ENCODE data around the gene CCDC138.

The CCDC138 gene

GRCh38 chr2:108825736-108826135, 39.2 kb downstream of the CCDC138 start:
- no peak for DNase-seq

- DNase-seq: no peak
Observed at GRCh38 chr2:108829578-108830310, 43.2 kb downstream of the CCDC138 start.

GRCh38 chr2:108833219-108833618, 46.6 kb downstream of the CCDC138 start:
- no peak for DNase-seq

- DNase-seq: no peak
Observed at GRCh38 chr2:108834620-108835019, 48.0 kb downstream of the CCDC138 start.

- DNase-seq: no peak
Observed at GRCh38 chr2:108835040-108835439, 48.5 kb downstream of the CCDC138 start.

GRCh38 chr2:108837198-108837597, 50.6 kb downstream of the CCDC138 start:
- no peak for DNase-seq

- DNase-seq: no peak
Observed at GRCh38 chr2:108841506-108841905, 54.9 kb downstream of the CCDC138 start.

GRCh38 chr2:108845923-108846322, 59.4 kb downstream of the CCDC138 start:
- DNase-seq: no peak

- no peak for DNase-seq
Observed at GRCh38 chr2:108847000-108847399, 60.4 kb downstream of the CCDC138 start.

- DNase-seq: no peak
Observed at GRCh38 chr2:108852375-108852774, 65.8 kb downstream of the CCDC138 start.

- DNase-seq: no peak
Observed at GRCh38 chr2:108853421-108853820, 66.8 kb downstream of the CCDC138 start.

GRCh38 chr2:108854484-108854883, 67.9 kb downstream of the CCDC138 start:
- DNase-seq: no peak

GRCh38 chr2:108855194-108855593, 68.6 kb downstream of the CCDC138 start:
- DNase-seq: no peak

GRCh38 chr2:108858894-108859293, 72.3 kb downstream of the CCDC138 start:
- no peak for DNase-seq

GRCh38 chr2:108866041-108866440, 79.5 kb downstream of the CCDC138 start:
- DNase-seq: no peak

- no peak for DNase-seq
Observed at GRCh38 chr2:108868911-108869310, 82.3 kb downstream of the CCDC138 start.

GRCh38 chr2:108869542-108869941, 83.0 kb downstream of the CCDC138 start:
- no peak for DNase-seq

GRCh38 chr2:108870069-108870644, 83.6 kb downstream of the CCDC138 start:
- no peak for DNase-seq

- no peak for DNase-seq
Observed at GRCh38 chr2:108877506-108877905, 90.9 kb downstream of the CCDC138 start.

GRCh38 chr2:108878276-108878675, 91.7 kb downstream of the CCDC138 start:
- no peak for DNase-seq

GRCh38 chr2:108884619-108885018, 98.0 kb downstream of the CCDC138 start:
- DNase-seq: no peak

- DNase-seq: no peak
Observed at GRCh38 chr2:108889907-108890306, 103.3 kb downstream of the CCDC138 start.

- DNase-seq: no peak
Observed at GRCh38 chr2:108893277-108893676, 106.7 kb downstream of the CCDC138 start.

- no peak for DNase-seq
Observed at GRCh38 chr2:108894766-108895165, 108.2 kb downstream of the CCDC138 start.

GRCh38 chr2:108895188-108895587, 108.6 kb downstream of the CCDC138 start:
- no peak for DNase-seq

Data from stimulated activated CD4-positive, alpha-beta T cell treated with anti-CD3 and anti-CD28 coated beads, Interleukin-4, amount 100 ng/mL, for 24 hours (primary cell).